Stimulated activated CD4-positive, alpha-beta T cell treated with anti-CD3 and anti-CD28 coated beads, Interleukin-1b, Interleukin-23, amount 100 ng/mL, for 4 hours (primary cell): ENCODE results near the gene KDM6B.

Experiments
- DNase-seq, 2 donors: peaks; one replicate each; pipeline ENCODE4 v3.0.0-alpha.2; 2020; ENCODE audit warnings: low read depth in 2 of 2

Gene KDM6B

GRCh38 chr17:7880076-7880868, 46.3 kb downstream of the KDM6B start:
- DNase-seq = no peak

DNA sequence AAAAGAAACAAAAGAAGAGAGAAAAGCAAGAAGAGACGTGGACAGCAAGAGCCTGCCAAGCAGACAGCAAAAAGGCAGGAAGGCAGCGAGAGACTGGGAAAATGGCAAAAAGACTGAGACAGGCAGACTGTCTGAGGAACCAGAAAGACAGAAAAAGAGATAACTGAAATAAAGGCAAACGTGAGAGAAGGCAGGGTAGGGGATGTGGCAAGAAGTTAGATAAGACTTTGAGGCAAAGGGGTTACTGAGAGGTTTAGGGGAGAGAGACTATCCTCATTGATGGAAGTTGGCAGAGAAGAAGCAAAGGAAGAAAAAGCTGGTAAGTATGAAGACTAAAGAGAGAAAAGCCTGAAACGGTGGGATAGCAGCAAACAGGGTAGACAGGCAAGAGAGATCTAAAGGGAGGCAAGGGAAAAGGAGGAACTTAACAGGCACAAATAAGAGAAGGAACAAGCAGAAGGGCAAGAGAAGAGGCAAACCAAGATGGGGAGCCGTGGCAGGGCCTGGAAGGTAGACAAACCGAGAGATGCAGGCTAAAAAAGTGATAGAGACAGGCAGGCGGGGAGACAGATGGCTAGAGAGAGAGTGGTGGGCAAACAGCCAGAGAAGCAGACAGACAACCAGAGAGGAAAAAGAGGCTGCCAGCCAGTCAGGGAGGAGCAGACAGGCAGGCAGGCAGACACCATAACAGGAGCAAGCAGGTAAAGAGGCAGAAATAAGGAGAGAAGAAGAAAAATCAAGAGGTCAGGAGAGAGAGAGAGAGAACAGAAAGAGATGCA, 47.4 kb downstream of the KDM6B start:
- DNase-seq = no peak

DNA sequence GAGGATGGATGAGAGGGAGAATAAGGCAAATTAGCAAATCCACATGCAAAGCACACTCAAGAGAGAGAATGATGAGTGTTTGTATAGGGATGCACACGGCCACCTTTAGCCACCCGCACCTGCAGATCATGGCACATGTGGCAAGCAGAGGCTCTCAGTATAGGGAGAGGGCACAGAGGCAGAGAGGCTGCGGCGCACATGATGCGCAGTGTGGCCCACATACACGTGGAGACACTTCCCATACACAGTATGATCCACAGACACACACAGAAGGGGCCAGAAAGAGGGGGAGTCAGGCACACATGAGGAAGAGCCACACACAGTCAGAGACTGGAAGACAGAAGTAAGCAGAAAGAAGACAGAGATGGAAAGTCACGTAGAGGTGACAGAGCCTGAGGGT, 48.1 kb downstream of the KDM6B start:
- no peak for DNase-seq

- no peak for DNase-seq
These were observed 48.6 kb downstream of the KDM6B start for GRCh38 chr17:7882629-7883028.
